ENCODE results near the gene WDR5B. TPM values are rescaled to one million over a fixed set of nuclear protein-coding genes. Genes with fewer than 3 reads are reported as not detected.

Gene WDR5B
- total and polyA plus RNA-seq, 4 donors, result 1.8 to 3.7 (median 2.0) TPM

DNA sequence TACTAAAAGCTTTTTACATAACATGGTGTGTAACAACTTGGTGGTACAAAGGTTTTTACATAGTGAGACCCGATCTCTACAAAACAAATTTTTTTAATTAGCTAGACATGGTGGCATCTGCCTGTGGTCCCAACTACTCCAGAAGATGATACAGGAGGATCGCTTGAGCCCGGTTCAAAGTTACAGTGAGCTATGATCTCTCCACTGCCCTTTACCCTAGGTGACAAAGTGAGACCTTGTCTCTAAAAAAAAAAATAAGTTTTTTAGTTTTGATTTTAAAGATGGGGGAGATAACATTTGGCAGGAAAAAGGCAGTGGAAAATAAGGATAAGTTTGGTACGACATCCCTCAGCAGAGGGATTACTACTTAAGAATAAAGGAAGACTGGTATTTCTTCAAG lies 26.0 kb downstream of the WDR5B start:
- Histone ChIP-seq H3K4me3 (ENCODE audit: low read depth in 1 of 3, low read length in 3 of 3) (no peak overlapping the region), H3K27ac (ENCODE audit: low read depth in 1 of 2, low read length in 2 of 2) (peak overlapping the region in 1 of 2 donors; percentile 13), H3K9ac (ENCODE audit: low read depth in 1 of 2, low read length in 2 of 2) (no peak overlapping the region), H3K9me3 (ENCODE audit: control insufficient read depth in 4 of 4, low read length in 3 of 4) (no peaks in the 10 kb centered on the region), H3K27me3 (ENCODE audit: control insufficient read depth in 4 of 4, insufficient read depth in 4 of 4, low read length in 3 of 4) (no peaks in the 10 kb centered on the region), H3K36me3 (ENCODE audit: control insufficient read depth in 4 of 4, insufficient read depth in 3 of 4, low read depth in 1 of 4, low read length in 3 of 4) (no peaks in the 10 kb centered on the region), H3K4me1 (ENCODE audit: control insufficient read depth in 4 of 4, insufficient read depth in 4 of 4, low read length in 3 of 4) (peaks cover 8 to 62% (median 49%) of the 10 kb centered on the region in 4 donors)
- TF ChIP-seq RXRA (IDR thresholded peaks at IDR 0.05), result peak in 1 of 2 donors; percentile 30
- TF ChIP-seq, protein P1, sequence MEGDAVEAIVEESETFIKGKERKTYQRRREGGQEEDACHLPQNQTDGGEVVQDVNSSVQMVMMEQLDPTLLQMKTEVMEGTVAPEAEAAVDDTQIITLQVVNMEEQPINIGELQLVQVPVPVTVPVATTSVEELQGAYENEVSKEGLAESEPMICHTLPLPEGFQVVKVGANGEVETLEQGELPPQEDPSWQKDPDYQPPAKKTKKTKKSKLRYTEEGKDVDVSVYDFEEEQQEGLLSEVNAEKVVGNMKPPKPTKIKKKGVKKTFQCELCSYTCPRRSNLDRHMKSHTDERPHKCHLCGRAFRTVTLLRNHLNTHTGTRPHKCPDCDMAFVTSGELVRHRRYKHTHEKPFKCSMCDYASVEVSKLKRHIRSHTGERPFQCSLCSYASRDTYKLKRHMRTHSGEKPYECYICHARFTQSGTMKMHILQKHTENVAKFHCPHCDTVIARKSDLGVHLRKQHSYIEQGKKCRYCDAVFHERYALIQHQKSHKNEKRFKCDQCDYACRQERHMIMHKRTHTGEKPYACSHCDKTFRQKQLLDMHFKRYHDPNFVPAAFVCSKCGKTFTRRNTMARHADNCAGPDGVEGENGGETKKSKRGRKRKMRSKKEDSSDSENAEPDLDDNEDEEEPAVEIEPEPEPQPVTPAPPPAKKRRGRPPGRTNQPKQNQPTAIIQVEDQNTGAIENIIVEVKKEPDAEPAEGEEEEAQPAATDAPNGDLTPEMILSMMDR (IDR thresholded peaks at IDR 0.05; ENCODE audit: low read depth, low read length, missing input control), result no peak
- TF ChIP-seq, protein P2, sequence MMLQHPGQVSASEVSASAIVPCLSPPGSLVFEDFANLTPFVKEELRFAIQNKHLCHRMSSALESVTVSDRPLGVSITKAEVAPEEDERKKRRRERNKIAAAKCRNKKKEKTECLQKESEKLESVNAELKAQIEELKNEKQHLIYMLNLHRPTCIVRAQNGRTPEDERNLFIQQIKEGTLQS (IDR thresholded peaks at IDR 0.05), result no peak
- no peak for TF ChIP-seq SP1 (IDR thresholded peaks at IDR 0.05)
- TF ChIP-seq, protein P3, sequence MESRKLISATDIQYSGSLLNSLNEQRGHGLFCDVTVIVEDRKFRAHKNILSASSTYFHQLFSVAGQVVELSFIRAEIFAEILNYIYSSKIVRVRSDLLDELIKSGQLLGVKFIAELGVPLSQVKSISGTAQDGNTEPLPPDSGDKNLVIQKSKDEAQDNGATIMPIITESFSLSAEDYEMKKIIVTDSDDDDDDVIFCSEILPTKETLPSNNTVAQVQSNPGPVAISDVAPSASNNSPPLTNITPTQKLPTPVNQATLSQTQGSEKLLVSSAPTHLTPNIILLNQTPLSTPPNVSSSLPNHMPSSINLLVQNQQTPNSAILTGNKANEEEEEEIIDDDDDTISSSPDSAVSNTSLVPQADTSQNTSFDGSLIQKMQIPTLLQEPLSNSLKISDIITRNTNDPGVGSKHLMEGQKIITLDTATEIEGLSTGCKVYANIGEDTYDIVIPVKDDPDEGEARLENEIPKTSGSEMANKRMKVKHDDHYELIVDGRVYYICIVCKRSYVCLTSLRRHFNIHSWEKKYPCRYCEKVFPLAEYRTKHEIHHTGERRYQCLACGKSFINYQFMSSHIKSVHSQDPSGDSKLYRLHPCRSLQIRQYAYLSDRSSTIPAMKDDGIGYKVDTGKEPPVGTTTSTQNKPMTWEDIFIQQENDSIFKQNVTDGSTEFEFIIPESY (IDR thresholded peaks at IDR 0.05), result peak; percentile 32
- peak; percentile 93 to 94 for TF ChIP-seq HNF4A (conservative IDR thresholded peaks at IDR 0.05)
- TF ChIP-seq FOXA2 (IDR thresholded peaks at IDR 0.05), result no peak
- TF ChIP-seq, protein P4, sequence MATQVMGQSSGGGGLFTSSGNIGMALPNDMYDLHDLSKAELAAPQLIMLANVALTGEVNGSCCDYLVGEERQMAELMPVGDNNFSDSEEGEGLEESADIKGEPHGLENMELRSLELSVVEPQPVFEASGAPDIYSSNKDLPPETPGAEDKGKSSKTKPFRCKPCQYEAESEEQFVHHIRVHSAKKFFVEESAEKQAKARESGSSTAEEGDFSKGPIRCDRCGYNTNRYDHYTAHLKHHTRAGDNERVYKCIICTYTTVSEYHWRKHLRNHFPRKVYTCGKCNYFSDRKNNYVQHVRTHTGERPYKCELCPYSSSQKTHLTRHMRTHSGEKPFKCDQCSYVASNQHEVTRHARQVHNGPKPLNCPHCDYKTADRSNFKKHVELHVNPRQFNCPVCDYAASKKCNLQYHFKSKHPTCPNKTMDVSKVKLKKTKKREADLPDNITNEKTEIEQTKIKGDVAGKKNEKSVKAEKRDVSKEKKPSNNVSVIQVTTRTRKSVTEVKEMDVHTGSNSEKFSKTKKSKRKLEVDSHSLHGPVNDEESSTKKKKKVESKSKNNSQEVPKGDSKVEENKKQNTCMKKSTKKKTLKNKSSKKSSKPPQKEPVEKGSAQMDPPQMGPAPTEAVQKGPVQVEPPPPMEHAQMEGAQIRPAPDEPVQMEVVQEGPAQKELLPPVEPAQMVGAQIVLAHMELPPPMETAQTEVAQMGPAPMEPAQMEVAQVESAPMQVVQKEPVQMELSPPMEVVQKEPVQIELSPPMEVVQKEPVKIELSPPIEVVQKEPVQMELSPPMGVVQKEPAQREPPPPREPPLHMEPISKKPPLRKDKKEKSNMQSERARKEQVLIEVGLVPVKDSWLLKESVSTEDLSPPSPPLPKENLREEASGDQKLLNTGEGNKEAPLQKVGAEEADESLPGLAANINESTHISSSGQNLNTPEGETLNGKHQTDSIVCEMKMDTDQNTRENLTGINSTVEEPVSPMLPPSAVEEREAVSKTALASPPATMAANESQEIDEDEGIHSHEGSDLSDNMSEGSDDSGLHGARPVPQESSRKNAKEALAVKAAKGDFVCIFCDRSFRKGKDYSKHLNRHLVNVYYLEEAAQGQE (IDR thresholded peaks at IDR 0.05), result no peak
- TF ChIP-seq YY1 (IDR thresholded peaks at IDR 0.05), result no peak
- TF ChIP-seq HNF4G (IDR thresholded peaks at IDR 0.05), result peak; percentile 79
- peak in 1 of 2 donors; percentile 33 for TF ChIP-seq JUND (IDR thresholded peaks at IDR 0.05)
- TF ChIP-seq RAD21 (IDR thresholded peaks at IDR 0.05), result no peak
- no peak for DNase-seq (ENCODE audit: low spot score)
- WGBS, result 36% methylated on average over 4 of the region's 4 CpGs

DNA sequence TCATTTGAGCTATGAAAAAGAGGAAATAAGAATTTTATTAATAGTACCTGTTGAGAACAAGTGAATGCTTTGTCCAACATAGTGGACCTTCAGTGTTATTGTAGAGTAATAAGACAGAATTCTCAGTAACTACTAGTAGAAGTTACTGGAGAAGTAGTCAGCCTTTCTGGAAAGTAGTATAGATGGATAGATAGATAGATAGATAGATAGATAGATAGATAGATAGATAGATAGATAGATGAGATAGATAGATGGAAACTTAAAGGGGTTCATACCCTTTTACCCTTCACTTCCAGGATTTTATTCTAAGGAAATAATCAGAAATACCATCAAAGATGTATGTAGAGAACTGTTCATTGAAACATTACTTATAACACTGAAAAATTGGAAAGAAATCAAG lies 26.7 kb downstream of the WDR5B start:
- no peak for DNase-seq (ENCODE audit: low spot score)
- H3K9me3 ChIP-seq (ENCODE audit: control insufficient read depth in 4 of 4, low read length in 3 of 4), result no peaks in the 10 kb centered on the region
- H3K9ac ChIP-seq (ENCODE audit: low read depth in 1 of 2, low read length in 2 of 2), result no peak overlapping the region
- no peaks in the 10 kb centered on the region for H3K36me3 ChIP-seq (ENCODE audit: control insufficient read depth in 4 of 4, insufficient read depth in 3 of 4, low read depth in 1 of 4, low read length in 3 of 4)
- no peak overlapping the region for H3K4me3 ChIP-seq (ENCODE audit: low read depth in 1 of 3, low read length in 3 of 3)
- H3K4me1 ChIP-seq (ENCODE audit: control insufficient read depth in 4 of 4, insufficient read depth in 4 of 4, low read length in 3 of 4), result peaks cover 8 to 68% (median 54%) of the 10 kb centered on the region in 4 donors
- no peak overlapping the region for H3K27ac ChIP-seq (ENCODE audit: low read depth in 1 of 2, low read length in 2 of 2)
- no peaks in the 10 kb centered on the region for H3K27me3 ChIP-seq (ENCODE audit: control insufficient read depth in 4 of 4, insufficient read depth in 4 of 4, low read length in 3 of 4)
- TF ChIP-seq GABPA (IDR thresholded peaks at IDR 0.05 in 1 of 2, conservative IDR thresholded peaks at IDR 0.05 in 1 of 2) (no peak), EGR1 (IDR thresholded peaks at IDR 0.05; ENCODE audit: low read depth in 2 of 2) (no peak), YY1 (IDR thresholded peaks at IDR 0.05) (no peak), JUND (IDR thresholded peaks at IDR 0.05) (no peak), RXRA (IDR thresholded peaks at IDR 0.05) (no peak), HNF4A (conservative IDR thresholded peaks at IDR 0.05) (no peak), FOXA1 (IDR thresholded peaks at IDR 0.05) (no peak), FOXA2 (IDR thresholded peaks at IDR 0.05) (no peak), HNF4G (IDR thresholded peaks at IDR 0.05) (no peak), SP1 (IDR thresholded peaks at IDR 0.05) (no peak), RAD21 (IDR thresholded peaks at IDR 0.05) (no peak), NR2F2 (IDR thresholded peaks at IDR 0.05) (no peak), TAF1 (conservative IDR thresholded peaks at IDR 0.05) (no peak)
- TF ChIP-seq, protein P3 (IDR thresholded peaks at IDR 0.05), result no peak
- TF ChIP-seq, protein P1 (IDR thresholded peaks at IDR 0.05; ENCODE audit: low read depth, low read length, missing input control), result no peak
- TF ChIP-seq, protein P2 (IDR thresholded peaks at IDR 0.05), result no peak
